HG02840 (cell line): ENCODE measurements around the gene OPN3.

ENCODE experiments used
- ATAC-seq: cut with Tn5 transposase; IDR thresholded peaks from one replicate; pipeline ENCODE4 v1.9.1; 2021; ENCODE audit warnings: mild to moderate bottlenecking, moderate library complexity, moderate number of reproducible peaks; ENCODE audit not compliant: unreplicated experiment, low FRiP score

Gene OPN3

GRCh38 chr1:241592273-241592958 is 47.8 kb downstream of the OPN3 start:
- peak; percentile 74 for ATAC-seq

- no peak for ATAC-seq
Observed at GRCh38 chr1:241591736-241592135, 48.4 kb downstream of the OPN3 start.

DNA sequence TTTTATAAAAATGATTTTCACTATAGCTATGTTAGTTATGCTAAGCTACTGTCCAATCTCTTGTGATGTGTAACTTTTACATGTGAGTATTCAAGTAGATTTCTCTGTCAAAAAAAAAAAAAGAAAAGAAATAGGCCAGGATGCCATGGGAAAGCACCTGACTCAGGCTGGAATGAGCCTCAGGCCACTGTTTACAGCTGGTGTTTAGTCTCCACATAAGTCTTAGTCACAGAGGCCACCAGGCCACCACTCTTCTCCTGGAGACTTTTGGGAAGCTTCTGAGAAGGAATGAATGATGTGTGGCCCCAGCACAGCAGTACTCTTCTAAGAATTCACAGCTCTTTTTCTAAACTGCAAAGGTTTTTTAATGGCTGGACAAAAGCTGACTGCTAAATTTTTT is 48.9 kb downstream of the OPN3 start:
- ATAC-seq: no peak

DNA sequence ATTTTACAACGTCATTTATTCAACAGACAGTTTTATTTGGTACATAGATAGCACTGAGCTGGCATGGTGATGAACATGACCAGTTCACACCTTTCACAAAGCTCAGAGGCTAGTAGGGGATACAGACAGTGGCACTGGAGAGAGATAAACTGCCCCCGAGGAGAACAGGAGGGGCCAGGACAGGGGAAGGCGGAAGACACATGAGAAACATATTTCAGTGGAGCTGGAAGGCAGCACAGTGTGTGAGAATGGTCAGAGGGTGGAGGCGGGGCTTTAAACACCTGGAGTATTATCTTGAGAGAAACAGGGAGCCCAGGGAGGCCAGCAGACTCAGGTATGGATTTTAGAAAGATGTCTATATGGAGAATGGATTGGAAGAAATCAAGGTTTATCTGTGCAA is 49.5 kb downstream of the OPN3 start:
- no peak for ATAC-seq

DNA sequence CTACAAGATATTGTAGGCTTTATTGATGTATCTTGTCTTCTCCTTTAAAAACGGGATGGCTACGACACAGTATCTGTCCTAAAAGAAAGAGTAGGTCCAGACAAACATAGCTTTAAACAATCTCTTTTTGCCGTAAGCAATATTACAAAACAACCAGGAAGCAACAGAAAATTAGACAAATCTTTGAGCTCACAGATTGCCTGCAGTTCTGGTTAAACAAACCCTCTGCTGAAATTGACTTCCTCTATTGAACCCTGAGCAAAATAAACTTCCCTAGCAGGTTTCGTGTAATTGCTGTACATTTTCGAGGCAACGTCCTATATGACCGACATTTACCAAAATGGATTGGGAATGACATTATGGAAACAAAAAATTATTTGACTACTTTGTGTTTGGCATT is 50.6 kb downstream of the OPN3 start:
- no peak for ATAC-seq

- no peak for ATAC-seq
Observed at GRCh38 chr1:241586905-241587512, 53.2 kb downstream of the OPN3 start.

- ATAC-seq: no peak
Observed at GRCh38 chr1:241582921-241583321, 57.2 kb downstream of the OPN3 start.

GRCh38 chr1:241579434-241579833 is 60.7 kb downstream of the OPN3 start:
- ATAC-seq: no peak

DNA sequence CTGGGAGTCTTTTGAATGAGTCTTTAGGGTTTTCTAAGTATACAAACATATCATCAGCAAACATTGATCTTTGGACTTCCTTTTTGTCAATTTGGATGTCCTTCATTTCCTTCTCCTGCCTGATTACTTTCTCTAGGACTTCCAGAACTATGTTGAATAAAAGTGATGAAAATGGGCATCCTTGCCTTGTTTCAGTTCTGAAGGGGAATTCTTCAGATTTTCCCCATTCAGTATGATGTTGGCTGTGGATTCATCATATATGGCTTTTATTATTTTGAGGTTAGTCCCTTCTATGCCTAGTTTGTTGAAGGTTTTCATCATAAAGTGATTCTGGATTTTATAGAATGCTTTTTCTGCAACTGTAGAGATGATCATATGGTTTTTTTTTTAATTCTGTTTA is 66.0 kb downstream of the OPN3 start:
- ATAC-seq: no peak

DNA sequence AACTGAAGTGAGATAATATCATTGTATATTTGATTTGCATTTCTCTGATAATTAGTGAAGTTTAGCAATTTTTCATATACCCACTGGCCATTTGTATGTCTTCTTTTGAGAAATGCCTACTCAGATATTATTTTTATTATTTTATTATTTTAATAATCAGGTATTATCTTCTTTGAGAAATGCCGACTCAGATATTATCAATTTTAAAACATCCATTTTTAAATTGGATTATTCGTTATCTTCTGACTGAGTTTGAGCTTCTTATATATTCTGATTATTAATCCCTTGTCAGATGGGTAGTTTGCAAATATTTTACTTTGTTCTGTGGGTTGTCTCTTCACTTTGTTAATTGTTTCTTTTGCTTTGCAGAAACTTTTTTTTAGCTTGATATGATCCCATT is 70.3 kb downstream of the OPN3 start:
- no peak for ATAC-seq

DNA sequence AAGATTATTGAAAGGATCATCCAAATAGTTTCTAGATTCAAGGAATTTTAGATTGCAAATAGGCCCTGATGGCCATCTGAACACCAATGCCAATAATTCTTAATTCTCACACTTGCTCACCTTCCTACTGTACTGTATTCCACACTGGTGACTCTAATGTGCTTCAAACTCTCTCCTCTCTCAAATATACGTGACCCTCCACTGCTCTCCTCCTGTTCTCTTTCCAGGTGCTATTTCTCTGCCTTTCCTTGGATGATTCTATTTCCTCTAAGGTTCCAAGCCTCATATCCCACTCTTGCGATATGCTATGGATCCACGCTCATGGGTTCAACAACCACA is 79.4 kb downstream of the OPN3 start:
- no peak for ATAC-seq

GRCh38 chr1:241560146-241560848 is 79.9 kb downstream of the OPN3 start:
- no peak for ATAC-seq

DNA sequence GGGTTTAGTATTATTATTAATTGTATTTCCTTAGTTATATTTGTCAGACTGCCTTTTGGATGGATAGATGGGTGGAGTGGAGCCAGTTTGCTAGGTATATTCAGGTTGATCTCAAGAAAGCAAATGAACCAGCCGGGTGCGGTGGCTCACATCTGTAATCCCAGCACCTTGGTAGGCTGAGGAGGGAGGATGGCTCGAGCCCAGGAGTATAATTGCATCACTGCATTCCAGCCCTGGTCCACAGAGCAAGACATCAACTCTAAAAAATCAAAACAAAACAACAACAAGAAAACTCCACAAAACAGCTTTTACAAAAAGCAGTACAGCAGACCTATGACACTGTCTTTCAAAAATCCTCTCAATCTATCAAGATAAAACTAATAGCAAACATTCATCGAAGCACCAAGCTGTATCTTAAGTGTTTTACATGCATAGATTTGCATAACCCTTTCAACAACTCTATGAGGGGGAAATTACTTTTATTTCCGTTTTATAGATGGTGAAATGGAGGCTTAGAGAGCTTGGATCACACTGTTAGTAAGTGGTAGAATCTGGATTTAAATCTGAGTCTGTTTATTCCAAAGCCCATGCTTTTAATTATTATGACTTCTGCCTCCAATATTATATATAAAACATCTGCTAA is 82.5 kb downstream of the OPN3 start:
- no peak for ATAC-seq

GRCh38 chr1:241557031-241557430 is 83.1 kb downstream of the OPN3 start:
- no peak for ATAC-seq

DNA sequence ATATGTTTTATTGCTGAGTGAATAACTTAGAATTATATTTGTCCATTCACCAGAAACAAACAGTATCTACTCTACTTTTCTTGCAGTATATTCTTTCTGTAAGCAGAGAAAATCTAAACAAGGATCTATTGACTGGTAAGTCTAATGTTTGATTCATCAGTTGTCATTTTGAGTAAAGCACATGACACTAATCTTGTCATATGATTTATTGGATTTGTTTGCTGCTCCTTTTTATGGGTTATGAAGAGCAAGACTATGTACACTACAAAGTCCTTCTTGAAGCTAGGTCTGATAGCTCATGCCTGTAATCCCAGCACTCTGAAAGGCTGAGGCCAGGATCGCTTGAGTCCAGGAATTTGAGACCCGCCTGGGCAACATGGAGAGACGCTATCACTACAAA is 84.6 kb downstream of the OPN3 start:
- ATAC-seq: no peak

DNA sequence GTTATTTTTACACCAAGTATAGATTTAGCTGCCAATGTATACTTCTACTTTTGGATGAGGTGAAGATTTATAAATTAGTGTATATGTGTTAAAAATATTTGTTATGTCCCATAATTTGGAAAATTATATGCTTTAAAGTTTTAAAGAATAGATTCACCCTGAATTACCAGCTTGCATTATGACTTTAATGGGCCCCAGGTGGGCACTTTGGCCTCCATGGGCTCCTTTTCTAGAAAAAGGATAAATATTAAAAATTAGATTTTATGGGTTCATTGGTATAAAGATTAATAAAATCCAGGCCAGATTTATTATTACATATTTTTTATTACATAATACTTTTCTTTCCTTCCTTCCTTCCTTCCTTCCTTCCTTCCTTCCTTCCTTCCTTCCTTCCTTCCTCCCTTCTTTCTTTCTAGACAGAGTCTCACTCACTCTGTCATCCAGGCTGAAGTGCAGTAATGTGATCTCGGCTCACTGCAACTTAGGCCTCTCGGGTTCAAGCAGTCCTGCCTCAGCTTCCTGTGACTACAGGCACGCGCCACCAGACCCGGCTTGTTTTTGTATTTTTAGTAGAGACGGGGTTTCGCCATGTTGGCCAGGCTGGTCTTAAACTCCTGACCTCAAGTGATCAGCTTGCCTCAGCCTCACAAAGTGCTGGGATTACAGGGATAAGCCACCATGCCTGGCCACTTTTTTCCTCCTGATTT is 86.1 kb downstream of the OPN3 start:
- no peak for ATAC-seq

GRCh38 chr1:241551759-241552638 is 88.2 kb downstream of the OPN3 start:
- peak; percentile 88 for ATAC-seq

DNA sequence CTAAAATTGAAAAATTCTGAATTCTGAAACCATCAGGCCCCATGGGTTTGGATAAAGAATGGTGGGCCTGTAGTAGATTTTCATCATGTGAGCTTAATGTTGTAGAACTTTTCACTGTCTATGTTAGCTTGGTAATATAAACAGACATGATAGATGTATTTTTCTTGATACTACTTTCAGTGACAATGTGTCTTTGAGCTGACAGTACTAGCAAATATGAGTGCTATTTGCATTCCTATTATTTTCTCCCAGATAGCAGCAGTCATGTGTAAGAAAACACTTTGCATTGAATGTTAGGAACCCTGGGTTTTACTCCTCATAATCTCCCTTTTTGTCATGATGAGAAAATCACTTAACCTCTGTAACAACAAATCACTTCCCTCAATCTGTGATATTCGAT is 89.9 kb downstream of the OPN3 start:
- no peak for ATAC-seq

DNA sequence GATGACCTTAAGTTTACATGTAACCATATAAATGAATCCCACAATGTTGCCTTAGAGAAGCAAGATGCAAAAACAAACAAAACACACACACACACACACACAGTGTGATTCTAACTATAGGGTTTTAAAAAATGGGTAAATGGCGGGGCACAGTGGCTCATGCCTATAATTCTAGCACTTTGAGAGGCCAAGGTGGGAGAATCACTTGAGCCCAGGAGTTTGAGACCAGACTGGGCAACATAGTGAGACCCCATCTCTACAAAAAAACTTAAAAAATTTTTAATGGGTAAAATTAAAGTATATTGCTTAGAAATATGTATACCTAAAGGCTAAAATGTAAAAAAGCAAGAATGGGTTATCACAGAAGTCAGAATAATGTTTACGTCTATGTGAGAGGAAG is 92.2 kb downstream of the OPN3 start:
- no peak for ATAC-seq
